Fibroblast of mammary gland (primary cell): Measurements from ENCODE around the gene SLC2A6.

Experiments used
- DNase-seq: peaks from one replicate; pipeline ENCODE4 v3.0.0-alpha.2; 2010; ENCODE audit warnings: low read depth
- H3K4me3 ChIP-seq: 2 replicates; pipeline ENCODE4 v1.5.1; 2011; ENCODE audit warnings: low read depth, mild to moderate bottlenecking, low read length, moderate library complexity; ENCODE audit not compliant: control insufficient read depth
- TF ChIP-seq, protein P1 (sequence below): conservative IDR thresholded peaks from 2 replicates; pipeline ENCODE4 v1.5.1; 2011; ENCODE audit warnings: low read depth, low read length, inconsistent platforms; ENCODE audit not compliant: control insufficient read depth, insufficient read depth

Gene SLC2A6

DNA sequence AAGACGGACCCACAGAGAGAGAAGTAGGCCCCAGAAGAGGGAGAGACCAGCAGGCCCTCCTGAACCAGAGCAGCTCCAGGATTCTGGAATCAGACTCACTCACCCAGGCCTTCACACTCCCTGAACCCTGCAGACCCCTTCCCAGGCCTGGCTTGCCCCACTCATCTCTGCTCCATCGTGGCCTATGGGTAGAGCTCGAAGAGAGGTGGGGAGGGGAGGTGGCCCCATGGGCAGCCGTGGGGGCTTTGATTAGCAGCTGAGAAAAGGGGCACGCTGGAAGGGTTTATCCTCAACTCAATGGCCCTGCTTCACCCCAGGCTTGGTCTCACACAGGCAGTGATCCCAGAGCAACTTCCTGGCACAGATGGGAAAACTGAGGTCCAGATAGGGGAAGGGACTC, 45.2 kb upstream of the SLC2A6 start:
- no peak for DNase-seq
- TF ChIP-seq, protein P1, sequence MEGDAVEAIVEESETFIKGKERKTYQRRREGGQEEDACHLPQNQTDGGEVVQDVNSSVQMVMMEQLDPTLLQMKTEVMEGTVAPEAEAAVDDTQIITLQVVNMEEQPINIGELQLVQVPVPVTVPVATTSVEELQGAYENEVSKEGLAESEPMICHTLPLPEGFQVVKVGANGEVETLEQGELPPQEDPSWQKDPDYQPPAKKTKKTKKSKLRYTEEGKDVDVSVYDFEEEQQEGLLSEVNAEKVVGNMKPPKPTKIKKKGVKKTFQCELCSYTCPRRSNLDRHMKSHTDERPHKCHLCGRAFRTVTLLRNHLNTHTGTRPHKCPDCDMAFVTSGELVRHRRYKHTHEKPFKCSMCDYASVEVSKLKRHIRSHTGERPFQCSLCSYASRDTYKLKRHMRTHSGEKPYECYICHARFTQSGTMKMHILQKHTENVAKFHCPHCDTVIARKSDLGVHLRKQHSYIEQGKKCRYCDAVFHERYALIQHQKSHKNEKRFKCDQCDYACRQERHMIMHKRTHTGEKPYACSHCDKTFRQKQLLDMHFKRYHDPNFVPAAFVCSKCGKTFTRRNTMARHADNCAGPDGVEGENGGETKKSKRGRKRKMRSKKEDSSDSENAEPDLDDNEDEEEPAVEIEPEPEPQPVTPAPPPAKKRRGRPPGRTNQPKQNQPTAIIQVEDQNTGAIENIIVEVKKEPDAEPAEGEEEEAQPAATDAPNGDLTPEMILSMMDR = no peak
- no peak overlapping the region for H3K4me3 ChIP-seq

DNA sequence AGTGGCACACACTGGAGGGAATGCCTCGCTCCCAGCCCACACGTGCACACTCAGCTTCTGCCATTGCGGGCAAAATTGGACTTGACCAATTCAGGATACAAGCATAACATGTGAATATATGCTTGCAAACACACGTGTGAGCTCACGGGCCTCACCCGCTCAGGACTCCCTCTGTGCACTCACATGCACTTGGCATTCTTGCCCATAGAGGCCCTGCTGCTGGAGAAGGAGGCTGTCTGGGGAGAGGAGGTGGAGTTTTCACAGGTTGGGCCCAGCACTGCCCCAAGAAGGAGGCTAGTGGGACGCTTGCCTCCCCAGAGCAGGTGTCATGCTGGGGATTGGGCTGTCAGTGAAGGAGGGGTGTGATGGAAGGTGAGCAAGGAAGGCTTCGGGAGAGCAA, 44.2 kb upstream of the SLC2A6 start:
- TF ChIP-seq, protein P1 = no peak

DNA sequence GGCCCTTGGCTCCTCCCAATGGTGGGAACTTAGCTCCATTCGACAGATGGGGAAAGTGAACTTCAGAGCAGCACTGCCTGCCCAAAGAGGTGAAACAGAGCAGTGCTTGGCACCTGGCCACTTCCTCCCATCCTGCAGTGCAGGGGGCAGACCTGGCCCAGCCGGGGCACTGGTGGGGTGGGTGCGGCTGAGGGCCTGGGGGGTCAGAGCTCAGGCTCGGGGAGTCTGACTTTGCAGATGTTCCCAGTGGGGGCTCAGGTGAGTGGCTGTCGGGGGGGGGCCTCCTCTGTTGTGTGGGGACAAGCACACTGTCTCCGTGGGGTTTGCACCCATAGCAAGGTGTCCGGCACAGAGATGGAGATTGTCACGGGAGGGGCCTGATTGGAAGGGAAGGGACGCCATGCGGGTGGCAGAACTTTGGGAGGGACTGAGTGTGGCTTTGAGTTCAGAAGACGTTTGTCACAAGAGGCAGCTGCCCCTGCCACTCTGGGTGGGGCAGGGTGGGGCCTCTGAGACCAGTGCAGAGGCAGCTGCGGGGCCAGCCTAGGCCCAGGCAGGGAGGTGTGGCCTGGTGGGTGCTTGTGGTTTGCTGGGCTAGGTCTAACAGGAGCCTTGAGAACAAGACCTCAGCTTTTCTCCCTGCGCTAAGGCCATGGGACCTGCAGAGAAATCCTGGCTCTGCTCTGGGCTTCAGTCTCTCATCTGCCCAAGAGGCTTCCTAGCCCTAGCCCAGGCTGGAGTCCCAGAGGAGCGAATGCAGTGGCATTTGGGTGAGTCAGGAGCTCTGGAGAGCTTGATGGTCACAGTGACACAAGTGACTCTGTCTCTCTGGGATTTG, 43.4 kb upstream of the SLC2A6 start:
- H3K4me3 ChIP-seq = no peak overlapping the region
- TF ChIP-seq, protein P1 = no peak
- no peak for DNase-seq

More for the DNA sequence above, 44.2 kb upstream of the SLC2A6 start:
- no peak overlapping the region for H3K4me3 ChIP-seq
- DNase-seq = no peak

GRCh38 chr9:133521122-133522072, 42.5 kb upstream of the SLC2A6 start:
- DNase-seq = no peak
- TF ChIP-seq, protein P1 = no peak
- H3K4me3 ChIP-seq = no peak overlapping the region

DNA sequence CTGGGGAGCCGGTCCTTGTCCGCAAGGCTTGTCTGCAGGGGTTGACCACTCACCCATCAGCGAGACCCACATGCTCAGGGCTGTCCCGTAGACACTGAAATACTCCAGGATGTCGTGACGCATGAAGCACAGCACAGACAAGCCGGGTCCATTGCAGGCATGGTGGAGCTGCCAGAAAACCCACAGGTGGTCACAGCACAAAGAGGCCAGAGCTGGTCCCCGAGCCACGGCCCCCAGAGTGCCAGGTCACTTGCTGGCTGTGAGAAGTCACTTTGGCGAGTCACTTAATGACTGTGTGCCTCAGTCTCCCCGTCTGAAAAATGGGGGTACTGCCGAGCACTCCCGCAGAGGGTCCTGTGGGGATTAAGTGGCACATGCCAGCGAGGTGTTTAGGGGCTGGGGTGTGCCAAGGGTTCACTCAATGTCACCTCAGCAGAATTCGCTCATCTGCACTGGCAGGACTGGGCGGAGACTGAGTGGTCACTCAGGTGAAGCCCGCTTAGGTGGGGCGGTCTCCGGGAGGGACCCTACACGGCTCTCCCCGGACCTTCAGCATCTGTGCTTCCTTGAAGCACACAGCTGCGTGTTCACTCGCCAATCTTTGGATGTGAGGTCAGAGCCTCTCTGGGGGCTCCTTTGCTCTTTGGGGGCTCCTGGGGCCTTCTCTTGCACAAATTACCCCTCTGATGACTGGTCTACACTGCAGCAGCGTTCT, 41.4 kb upstream of the SLC2A6 start:
- TF ChIP-seq, protein P1 = no peak
- H3K4me3 ChIP-seq = no peak overlapping the region
- no peak for DNase-seq

GRCh38 chr9:133519693-133520092, 40.8 kb upstream of the SLC2A6 start:
- no peak overlapping the region for H3K4me3 ChIP-seq
- no peak for DNase-seq
- TF ChIP-seq, protein P1 = no peak
